GM19397 (cell line): ENCODE results near the gene MKX.

Source experiments
- ATAC-seq: cut with Tn5 transposase; IDR thresholded peaks from one replicate; pipeline ENCODE4 v1.9.1; 2021; ENCODE audit warnings: mild to moderate bottlenecking, moderate library complexity; ENCODE audit not compliant: unreplicated experiment

Gene MKX, protein sequence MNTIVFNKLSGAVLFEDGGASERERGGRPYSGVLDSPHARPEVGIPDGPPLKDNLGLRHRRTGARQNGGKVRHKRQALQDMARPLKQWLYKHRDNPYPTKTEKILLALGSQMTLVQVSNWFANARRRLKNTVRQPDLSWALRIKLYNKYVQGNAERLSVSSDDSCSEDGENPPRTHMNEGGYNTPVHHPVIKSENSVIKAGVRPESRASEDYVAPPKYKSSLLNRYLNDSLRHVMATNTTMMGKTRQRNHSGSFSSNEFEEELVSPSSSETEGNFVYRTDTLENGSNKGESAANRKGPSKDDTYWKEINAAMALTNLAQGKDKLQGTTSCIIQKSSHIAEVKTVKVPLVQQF

DNA sequence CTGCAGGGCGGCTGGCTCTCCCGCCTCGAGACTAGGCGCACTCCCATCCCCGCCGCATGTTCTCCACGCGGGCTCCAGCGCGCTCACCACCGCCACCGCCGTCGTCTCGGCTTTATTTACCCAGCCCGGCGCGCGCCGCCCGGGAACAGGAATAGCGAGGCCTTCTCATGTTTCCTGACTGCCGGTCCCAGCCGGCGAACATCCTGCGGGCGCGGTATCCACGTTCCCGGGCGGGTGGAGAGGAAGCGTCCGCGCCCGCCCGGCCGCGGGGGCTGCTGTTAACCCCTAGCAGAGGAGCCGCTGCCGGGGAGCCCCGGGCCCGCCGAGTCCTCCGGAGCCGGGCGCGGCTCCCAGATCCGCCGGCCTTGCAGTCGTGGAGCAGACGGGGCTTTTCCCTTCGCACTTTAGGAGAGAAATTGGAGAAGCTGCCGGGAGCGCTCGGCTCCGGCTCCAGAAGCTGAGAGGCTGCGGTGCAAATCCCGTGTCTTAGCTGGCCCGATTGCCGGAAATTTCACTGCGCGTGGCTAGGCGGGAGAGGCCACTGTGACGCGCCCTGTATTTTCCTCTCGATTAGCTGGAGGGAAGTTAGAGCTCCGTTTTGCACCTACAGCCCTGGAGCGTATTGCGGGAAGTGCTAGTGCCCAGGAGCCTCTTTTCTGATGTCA is at the start of gene MKX:
Gene MKX (minus strand): TSS at position 88 of the 665 bp plus-strand sequence. CDS start 2,404 bp downstream, outside the sequence.
- no peak for ATAC-seq

GRCh38 chr10:27794157-27794556 is 48.5 kb upstream of the MKX start:
- ATAC-seq: no peak

GRCh38 chr10:27792216-27792615 is 46.6 kb upstream of the MKX start:
- no peak for ATAC-seq

- no peak for ATAC-seq
These were observed 38.7 kb upstream of the MKX start for GRCh38 chr10:27784272-27784671.

- ATAC-seq: no peak
These were observed 38.0 kb upstream of the MKX start for GRCh38 chr10:27783660-27784059.

DNA sequence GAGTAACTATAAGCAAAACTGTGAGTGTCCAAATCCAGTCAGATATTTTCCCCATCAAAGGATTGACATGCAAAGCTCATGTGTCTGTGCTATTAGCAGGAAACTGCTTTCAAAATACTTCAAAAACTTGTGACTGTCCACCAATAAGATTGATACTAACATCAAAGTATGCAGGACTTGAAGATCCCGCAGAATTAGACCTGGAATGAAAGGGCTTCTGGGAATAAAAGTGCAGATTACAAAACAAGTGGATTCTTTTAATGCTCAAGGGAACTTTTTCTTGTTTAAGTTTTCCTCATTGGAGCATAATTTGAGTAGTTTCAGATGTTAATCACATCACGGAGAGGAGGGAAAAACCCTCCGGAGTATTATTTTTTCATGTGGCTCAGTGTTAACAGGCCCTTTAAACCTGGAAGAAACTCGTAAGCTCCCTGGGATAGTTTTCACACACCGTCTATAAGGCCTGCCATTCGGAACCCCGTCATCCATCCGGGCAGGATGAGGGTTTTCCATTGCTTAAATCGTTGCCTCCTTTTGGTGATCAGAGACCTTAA is 33.9 kb upstream of the MKX start:
- ATAC-seq: no peak

- no peak for ATAC-seq
These were observed 29.2 kb upstream of the MKX start for GRCh38 chr10:27774831-27775230.

GRCh38 chr10:27771231-27771630 is 25.6 kb upstream of the MKX start:
- ATAC-seq: no peak

- no peak for ATAC-seq
These were observed 24.6 kb upstream of the MKX start for GRCh38 chr10:27770181-27770580.

- ATAC-seq: no peak
These were observed 15.2 kb upstream of the MKX start for GRCh38 chr10:27760867-27761266.

DNA sequence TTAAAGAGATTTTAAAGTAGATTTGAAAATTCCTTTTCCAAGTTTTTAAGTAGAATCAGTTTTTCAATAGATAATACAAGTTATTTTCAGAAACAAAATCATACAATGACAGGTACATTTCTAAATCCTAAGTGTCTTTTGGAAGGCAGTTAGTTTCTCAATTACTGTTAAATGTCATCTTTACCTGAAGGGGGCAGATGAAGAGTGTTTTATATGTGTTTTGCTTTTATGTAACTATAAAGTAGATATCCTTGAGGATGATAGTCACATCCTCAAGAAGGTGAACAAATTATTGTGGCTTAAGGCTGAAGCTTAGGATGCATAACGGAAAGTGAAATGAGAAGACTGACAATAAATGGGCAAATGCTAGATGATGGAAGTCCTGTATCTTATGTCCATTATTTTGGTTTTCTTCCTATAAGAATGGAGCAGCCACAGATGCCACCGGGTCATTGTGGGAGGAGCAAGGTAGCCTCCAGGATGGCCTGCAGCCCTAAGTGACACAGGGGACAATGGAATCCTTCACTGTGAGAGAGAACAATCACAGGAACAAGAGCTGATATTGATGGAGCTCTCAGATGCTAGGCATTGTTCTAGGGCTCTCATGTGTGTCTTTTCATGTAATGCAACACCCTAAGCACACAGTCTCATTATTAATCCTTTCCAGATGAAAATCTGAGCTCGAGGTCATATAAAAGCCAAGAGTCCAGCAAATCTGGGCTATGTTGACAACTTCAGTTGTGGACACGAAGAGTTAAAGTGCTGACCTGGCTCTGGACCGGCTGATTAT is 14.1 kb upstream of the MKX start:
- ATAC-seq: no peak

- ATAC-seq: no peak
These were observed 7.1 kb upstream of the MKX start for GRCh38 chr10:27752673-27753237.

- no peak for ATAC-seq
These were observed 3.0 kb upstream of the MKX start for GRCh38 chr10:27748601-27749000.

GRCh38 chr10:27747096-27747451 is 1.5 kb upstream of the MKX start:
- no peak for ATAC-seq

GRCh38 chr10:27746397-27747095 is 927 bp upstream of the MKX start:
- no peak for ATAC-seq

DNA sequence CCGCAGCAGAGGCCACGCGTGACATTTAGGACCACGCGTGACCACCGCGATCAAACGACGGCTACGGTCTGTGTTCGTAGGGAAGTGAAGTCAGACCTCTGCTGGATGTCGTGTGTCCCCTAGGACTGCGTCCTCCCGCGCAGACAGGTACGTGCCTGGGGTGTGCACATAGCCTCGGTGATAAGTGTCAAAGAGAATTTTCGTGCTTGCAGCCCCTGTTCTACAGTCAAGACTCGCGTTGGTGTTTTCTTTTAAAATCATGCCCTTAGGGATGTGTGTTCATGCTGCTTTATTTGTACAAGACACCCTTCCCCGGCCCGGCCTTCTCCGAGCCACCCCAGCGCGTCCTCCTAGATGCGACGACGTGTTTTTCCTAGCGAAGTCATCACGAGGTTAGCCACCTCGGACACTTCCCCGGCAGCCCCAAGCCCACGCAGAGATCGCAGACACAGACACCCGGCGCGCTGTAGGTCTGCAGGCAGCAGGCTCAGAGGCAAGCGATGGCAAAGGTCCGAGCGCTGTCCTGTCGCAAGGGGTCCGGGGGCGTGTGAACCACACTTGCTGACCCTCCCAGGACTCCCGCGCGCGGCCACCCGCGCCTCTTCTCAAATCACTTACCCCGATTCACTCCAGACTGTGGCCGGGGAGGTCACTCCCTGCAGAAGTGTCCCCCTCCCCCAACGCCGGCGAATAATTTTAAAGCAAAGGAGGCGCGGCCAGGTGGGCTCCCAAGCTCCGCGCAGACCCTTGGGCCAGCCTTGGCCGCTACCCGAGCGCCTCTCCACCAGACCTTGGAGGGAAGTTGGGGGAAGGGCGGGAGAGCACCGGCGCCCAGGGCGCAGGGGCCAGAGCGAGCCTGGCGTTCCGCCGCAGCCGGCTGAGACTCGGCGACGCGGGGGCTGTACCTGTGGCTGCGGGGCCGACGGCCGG is 552 bp downstream of the MKX start:
- ATAC-seq: no peak

DNA sequence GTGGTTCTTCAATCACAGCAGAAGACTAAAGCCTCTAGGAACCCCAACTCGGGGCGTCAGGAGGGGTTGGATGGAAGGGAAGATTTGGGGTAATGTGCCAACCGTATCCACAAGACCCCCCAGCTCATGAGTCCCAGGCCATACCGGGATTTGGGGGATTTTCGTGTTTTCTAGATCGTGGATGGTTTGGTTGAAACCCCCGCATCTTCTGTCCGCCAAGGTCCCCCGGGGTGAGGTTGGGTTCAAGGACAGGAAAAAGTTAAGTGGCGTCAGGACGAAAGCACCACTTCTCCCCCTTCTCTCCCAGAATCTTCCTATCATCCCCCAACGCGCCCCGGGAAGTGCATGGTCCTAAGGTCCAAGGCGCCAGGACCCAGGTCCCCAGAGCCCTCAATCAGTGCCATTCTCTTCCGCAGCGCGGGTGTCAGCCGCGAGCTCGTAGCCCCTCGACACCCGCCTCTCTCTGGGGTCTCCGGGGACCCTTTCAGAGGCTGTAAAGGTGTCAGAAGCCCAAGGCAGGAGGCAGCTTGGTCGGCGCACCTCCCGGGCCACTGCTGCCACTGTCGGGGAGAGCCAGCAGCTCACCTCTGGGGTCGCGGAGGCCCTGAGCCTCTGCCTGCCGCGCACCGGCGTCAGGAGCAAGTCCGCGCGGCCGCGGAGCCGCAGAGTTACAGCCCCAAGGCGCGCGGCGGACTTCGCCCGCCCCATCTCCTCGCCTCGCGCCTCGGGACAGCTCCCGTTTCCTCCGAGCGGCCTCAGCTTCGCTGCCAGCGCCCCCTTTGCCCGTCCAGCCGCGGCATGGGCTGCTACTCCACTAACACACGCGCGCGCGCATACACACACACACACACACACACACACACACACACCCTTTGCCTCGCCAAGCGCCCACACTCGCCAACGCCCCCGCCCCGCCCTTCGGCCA is 1.5 kb downstream of the MKX start:
- ATAC-seq: no peak
